H9 (cell line): ENCODE results near the gene FNDC3B. TPM values are rescaled to one million over a fixed set of nuclear protein-coding genes. Genes with fewer than 3 reads are reported as not detected.

ENCODE experiments used
- DNase-seq: peaks from one replicate; pipeline ENCODE4 v3.0.0-alpha.2; 2017
- H2AFZ ChIP-seq: one replicate; pipeline ENCODE4 v1.6.1; 2013; ENCODE audit warnings: mild to moderate bottlenecking, low read length, control low read depth, moderate library complexity
- H2AK5ac ChIP-seq: 2 replicates; pipeline ENCODE4 v1.6.1; 2013; ENCODE audit warnings: low read length, control low read depth, mixed read lengths; ENCODE audit not compliant: insufficient read length
- H2BK120ac ChIP-seq: one replicate; pipeline ENCODE4 v1.6.1; 2013; ENCODE audit warnings: low read depth, mild to moderate bottlenecking, low read length, control low read depth, inconsistent platforms; ENCODE audit not compliant: poor library complexity, severe bottlenecking
- H2BK12ac ChIP-seq: 2 replicates; pipeline ENCODE4 v1.6.1; 2013; ENCODE audit warnings: low read length, control low read depth, mixed read lengths, low read depth; ENCODE audit not compliant: insufficient read length
- H2BK15ac ChIP-seq: 2 replicates; pipeline ENCODE4 v1.6.1; 2013; ENCODE audit warnings: low read depth, low read length, control low read depth
- H2BK20ac ChIP-seq: one replicate; pipeline ENCODE4 v1.6.1; 2013; ENCODE audit warnings: low read depth, mild to moderate bottlenecking, low read length, control low read depth, inconsistent platforms; ENCODE audit not compliant: poor library complexity, severe bottlenecking
- H2BK5ac ChIP-seq: 2 replicates; pipeline ENCODE4 v1.6.1; 2013; ENCODE audit warnings: low read length, control low read depth, mixed read lengths; ENCODE audit not compliant: insufficient read length
- H3K14ac ChIP-seq: 2 replicates; pipeline ENCODE4 v1.6.1; 2013; ENCODE audit warnings: low read length, control low read depth; ENCODE audit not compliant: insufficient read depth
- H3K18ac ChIP-seq: 2 replicates; pipeline ENCODE4 v1.6.1; 2013; ENCODE audit warnings: low read depth, mild to moderate bottlenecking, mixed read lengths, low read length, control low read depth; ENCODE audit not compliant: insufficient read length
- H3K23ac ChIP-seq: 2 replicates; pipeline ENCODE4 v1.6.1; 2013; ENCODE audit warnings: low read length, control low read depth, mixed read lengths, low read depth; ENCODE audit not compliant: insufficient read length
- H3K23me2 ChIP-seq: 2 replicates; pipeline ENCODE4 v1.6.1; 2013; ENCODE audit warnings: low read depth, mild to moderate bottlenecking, mixed read lengths, low read length, control low read depth; ENCODE audit not compliant: insufficient read length, poor library complexity, severe bottlenecking
- H3K27ac ChIP-seq: 2 replicates; pipeline ENCODE4 v1.5.1; 2013; ENCODE audit warnings: low read length, control low read depth, mixed read lengths, low read depth; ENCODE audit not compliant: insufficient read length
- H3K27me3 ChIP-seq: 2 replicates; pipeline ENCODE4 v1.6.1; 2013; ENCODE audit warnings: low read length, control low read depth, inconsistent platforms; ENCODE audit not compliant: insufficient read depth
- H3K4ac ChIP-seq: 2 replicates; pipeline ENCODE4 v1.6.1; 2013; ENCODE audit warnings: low read depth, mild to moderate bottlenecking, control low read depth, inconsistent platforms, low read length, moderate library complexity
- H3K4me1 ChIP-seq: 2 replicates; pipeline ENCODE4 v1.6.1; 2013; ENCODE audit warnings: low read length, control low read depth, inconsistent platforms; ENCODE audit not compliant: insufficient read depth
- H3K4me2 ChIP-seq: 2 replicates; pipeline ENCODE4 v1.6.1; 2013; ENCODE audit warnings: low read length, control low read depth, mixed read lengths; ENCODE audit not compliant: insufficient read length, insufficient read depth
- H3K56ac ChIP-seq: 2 replicates; pipeline ENCODE4 v1.6.1; 2013; ENCODE audit warnings: low read depth, mild to moderate bottlenecking, mixed read lengths, low read length, control low read depth; ENCODE audit not compliant: insufficient read length
- H3K79me1 ChIP-seq: 2 replicates; pipeline ENCODE4 v1.6.1; 2013; ENCODE audit warnings: low read depth, mild to moderate bottlenecking, moderate library complexity, low read length, control low read depth, inconsistent platforms; ENCODE audit not compliant: insufficient read depth, poor library complexity, severe bottlenecking
- H3K79me2 ChIP-seq: 2 replicates; pipeline ENCODE4 v1.6.1; 2013; ENCODE audit warnings: low read length, control low read depth, inconsistent platforms; ENCODE audit not compliant: insufficient read depth
- H3K9ac ChIP-seq: 2 replicates; pipeline ENCODE4 v1.6.1; 2013; ENCODE audit warnings: low read length, control low read depth, mixed read lengths; ENCODE audit not compliant: insufficient read length; ENCODE audit errors: extremely low read depth
- H3K9me3 ChIP-seq: one replicate; pipeline ENCODE4 v1.6.1; 2013; ENCODE audit warnings: low read depth, low read length, inconsistent platforms; ENCODE audit not compliant: control insufficient read depth
- H3T11ph ChIP-seq: one replicate; pipeline ENCODE4 v1.6.1; 2013; ENCODE audit warnings: mild to moderate bottlenecking, low read length, control low read depth, inconsistent platforms
- H4K20me1 ChIP-seq: one replicate; pipeline ENCODE4 v1.6.1; 2013; ENCODE audit not compliant: control insufficient read depth, insufficient read length, insufficient read depth
- H4K5ac ChIP-seq: 2 replicates; pipeline ENCODE4 v1.6.1; 2013; ENCODE audit warnings: low read depth, mild to moderate bottlenecking, mixed read lengths, low read length, control low read depth; ENCODE audit not compliant: insufficient read length
- H4K8ac ChIP-seq: replicated peaks from 2 replicates; pipeline ENCODE4 v1.6.1; 2013; ENCODE audit warnings: low read length, control low read depth, mixed read lengths, low read depth; ENCODE audit not compliant: insufficient read length
- H4K91ac ChIP-seq: 2 replicates; pipeline ENCODE4 v1.6.1; 2013; ENCODE audit warnings: low read depth, mild to moderate bottlenecking, moderate library complexity, mixed read lengths, low read length, control low read depth; ENCODE audit not compliant: insufficient read length
- H3K27ac Mint-ChIP-seq, 3 experiments: 2 replicates in 2 of 3; 3 replicates in 1 of 3; pipeline ENCODE4 v1.8.0; 2020 to 2021; ENCODE audit warnings: mixed read lengths in 3 of 3, mild to moderate bottlenecking in 1 of 3, moderate library complexity in 1 of 3
- H3K27me3 Mint-ChIP-seq: 2 replicates; pipeline ENCODE4 v1.8.0; 2021; ENCODE audit warnings: low read depth, mild to moderate bottlenecking, moderate library complexity, mixed read lengths
- H3K36me3 Mint-ChIP-seq, 3 experiments: 2 replicates in 2 of 3; 3 replicates in 1 of 3; pipeline ENCODE4 v1.8.0; 2020 to 2021; ENCODE audit warnings: low read depth in 3 of 3, mixed read lengths in 3 of 3; ENCODE audit not compliant: insufficient read depth in 1 of 3
- H3K4me1 Mint-ChIP-seq, 2 experiments: 2 replicates each; pipeline ENCODE4 v1.8.0; 2020; ENCODE audit warnings: mixed read lengths in 2 of 2
- H3K4me3 Mint-ChIP-seq, 2 experiments: 2 replicates in 1 of 2; 3 replicates in 1 of 2; pipeline ENCODE4 v1.8.0; 2020 to 2021; ENCODE audit warnings: mild to moderate bottlenecking in 2 of 2, mixed read lengths in 2 of 2, moderate library complexity in 1 of 2
- H3K9me3 Mint-ChIP-seq, 2 experiments: 2 replicates in 1 of 2; 3 replicates in 1 of 2; pipeline ENCODE4 v1.8.0; 2020; ENCODE audit warnings: mild to moderate bottlenecking in 2 of 2, mixed read lengths in 2 of 2, moderate library complexity in 1 of 2
- CTCF ChIP-seq: fragments of 200-600 bp; sonication (generic); conservative IDR thresholded peaks from 3 replicates; pipeline ENCODE4 v1.8.0; 2021; ENCODE audit warnings: antibody characterized with exemption, mild to moderate bottlenecking
- WGBS: extraction: QIAGEN DNeasy Blood & Tissue Kit; methylation state at CpG from one replicate; pipeline ENCODE4 v1.1.7; 2013; ENCODE audit warnings: missing lambda C conversion rate, low lambda C conversion rate, mixed read lengths; ENCODE audit not compliant: insufficient read length; ENCODE audit errors: extremely low coverage; 5-methylcytosine and 5-hydroxymethylcytosine counted together
- total RNA-seq: library from RNA; stranded (reverse); gene quantifications from 2 replicates; pipeline ENCODE4 v1.2.1, GENCODE V29; 2021

Gene FNDC3B
- total RNA-seq, 1 experiment from 2014 or later: 43.8 TPM

- Histone ChIP-seq H3K9me3 (no peaks in the 10 kb centered on the region), H3K9ac (no peak overlapping the region), H2AFZ (no peak overlapping the region), H3K4me1 (no peaks in the 10 kb centered on the region), H4K91ac (no peak overlapping the region), H3K18ac (no peak overlapping the region), H4K8ac (no peak overlapping the region), H4K20me1 (no peaks in the 10 kb centered on the region), H2BK5ac (no peak overlapping the region), H3K14ac (no peak overlapping the region), H2BK120ac (no peak overlapping the region), H3K56ac (no peak overlapping the region), H3K4ac (no peak overlapping the region), H3K23ac (no peak overlapping the region), H2AK5ac (no peak overlapping the region), H3K27ac (no peak overlapping the region), H3K79me1 (no peaks in the 10 kb centered on the region), H3K23me2 (no peaks in the 10 kb centered on the region), H3K4me2 (no peak overlapping the region), H3K27me3 (no peaks in the 10 kb centered on the region), H2BK20ac (no peak overlapping the region), H3K79me2 (no peaks in the 10 kb centered on the region), H4K5ac (no peak overlapping the region), H2BK12ac (no peak overlapping the region), H3T11ph (no peak overlapping the region), H2BK15ac (no peak overlapping the region)
- Mint-ChIP-seq H3K4me3 (no peak overlapping the region), H3K9me3 (no peaks in the 10 kb centered on the region; a peak in 1 of 5 replicates), H3K27ac (no peak overlapping the region), H3K27me3 (no peaks in the 10 kb centered on the region), H3K4me1 (no peaks in the 10 kb centered on the region), H3K36me3 (peaks cover 9 to 20% (median 19%) of the 10 kb centered on the region in 3 experiments; a peak in 6 of 7 replicates)
- DNase-seq: no peak
- WGBS: no CpG with 5 or more reads among the region's 12 CpGs
- TF ChIP-seq CTCF: no peak
Observed at GRCh38 chr3:172404237-172404962, 365.0 kb downstream of the FNDC3B start.
